K562 (cell line): Measurements from ENCODE around the gene INO80C. TPM values are rescaled to one million over a fixed set of nuclear protein-coding genes. Genes with fewer than 3 reads are reported as not detected.

ENCODE experiments used
- CEBPG ChIP-seq, 3 experiments: fragments of 200-800 bp in 1 of 3; sonication (Bioruptor generic) in 1 of 3; sonication (generic) in 1 of 3; formaldehyde crosslinking in 1 of 3; IDR thresholded peaks in 2 of 3; conservative IDR thresholded peaks in 1 of 3; 2 replicates each; pipeline versions ENCODE4 v1.6.1 to v1.8.0; 2016 to 2022; ENCODE audit warnings: missing compliant biosample characterization in 2 of 3, missing genetic modification characterization in 2 of 3, mild to moderate bottlenecking in 1 of 3, missing genetic modification reagents in 1 of 3
- IFI16 ChIP-seq: fragments of 250-450 bp; sonication (Bioruptor Pico); IDR thresholded peaks from 2 replicates; pipeline ENCODE4 v2.1.2; 2022; ENCODE audit warnings: mild to moderate bottlenecking, inconsistent platforms
- KLF10 ChIP-seq: fragments of 250-450 bp; sonication (Bioruptor Pico); IDR thresholded peaks from 2 replicates; pipeline ENCODE4 v1.6.1; 2021; ENCODE audit warnings: matching md5 sums
- MCM2 ChIP-seq: fragments of 450-650 bp; IDR thresholded peaks from 2 replicates; pipeline ENCODE4 v1.6.1; 2017; ENCODE audit warnings: low read depth, mild to moderate bottlenecking
- NCOA1 ChIP-seq: fragments of 450-650 bp; IDR thresholded peaks from 2 replicates; pipeline ENCODE4 v1.6.1; 2016; ENCODE audit warnings: low read depth
- NCOR1 ChIP-seq: fragments of 450-650 bp; IDR thresholded peaks from 2 replicates; pipeline ENCODE4 v1.6.1; 2016; ENCODE audit warnings: mild to moderate bottlenecking, moderate library complexity
- NFYB ChIP-seq: IDR thresholded peaks from 2 replicates; pipeline ENCODE4 v1.6.1; 2011; ENCODE audit warnings: mild to moderate bottlenecking, moderate library complexity; ENCODE audit not compliant: insufficient read length; ENCODE audit errors: extremely low read depth
- PURB ChIP-seq: sonication (generic); formaldehyde crosslinking; IDR thresholded peaks from 2 replicates; pipeline ENCODE4 v1.9.0; 2021; ENCODE audit warnings: low read depth, mild to moderate bottlenecking, missing genetic modification reagents
- RBM25 ChIP-seq: fragments of 200-400 bp; formaldehyde crosslinking; IDR thresholded peaks from 2 replicates; pipeline ENCODE4 v1.6.1; 2018; ENCODE audit warnings: low read length, low read depth, moderate library complexity; ENCODE audit not compliant: severe bottlenecking
- TCF3 ChIP-seq: sonication (generic); formaldehyde crosslinking; IDR thresholded peaks from 2 replicates; pipeline ENCODE4 v1.4.0; 2020; ENCODE audit warnings: mild to moderate bottlenecking, missing genetic modification reagents
- ZC3H11A ChIP-seq: IDR thresholded peaks from 2 replicates; pipeline ENCODE4 v1.6.1; 2012; ENCODE audit warnings: low read depth, low read length, improper control_type of control experiment
- ZNF436 ChIP-seq: fragments of 250-450, 450-650 bp; sonication (Bioruptor Pico); formaldehyde crosslinking; IDR thresholded peaks from 2 replicates; pipeline ENCODE4 v1.7.0; 2020; ENCODE audit warnings: mild to moderate bottlenecking
- polyA plus RNA-seq, 8 experiments: library from polyadenylated mRNA; depleted of rRNA in 4 of 8; stranded (reverse) in 5 of 8; unstranded in 3 of 8; fragments of >200 nt; fragmentation: Nextera tagmentation in 2 of 8; fragmentation: Illumina TruSeq in 1 of 8; extraction: Ambion mirVana in 2 of 8; extraction: Trizol in 1 of 8; gene quantifications; 2 replicates each; pipeline versions ENCODE4 v1.2.1 to v1.2.3, GENCODE V29; 2011 to 2014; ENCODE audit warnings: inconsistent platforms in 1 of 8, missing spikeins in 1 of 8
- total RNA-seq, 7 experiments: library from RNA; depleted of rRNA in 6 of 7; stranded (reverse); fragments of >200 nt in 6 of 7; fragmentation: Illumina TruSeq in 2 of 7; extraction: Trizol in 2 of 7; gene quantifications; 2 replicates each; pipeline versions ENCODE4 v1.2.1 to v1.2.3, GENCODE V29; 2011 to 2021; ENCODE audit warnings: low replicate concordance in 1 of 7
- TF ChIP-seq, protein P1 (sequence below), 2 experiments: IDR thresholded peaks; 2 replicates each; pipeline ENCODE4 v1.6.1; 2012; ENCODE audit warnings: improper control_type of control experiment in 2 of 2, low read depth in 2 of 2, low read length in 2 of 2, borderline replicate concordance in 1 of 2
- TF ChIP-seq, protein P2 (sequence below): sonication (generic); formaldehyde crosslinking; IDR thresholded peaks from 2 replicates; pipeline ENCODE4 v1.8.1; 2023; ENCODE audit warnings: mild to moderate bottlenecking, missing genetic modification reagents
- TF ChIP-seq, protein P3 (sequence below), 3 experiments: fragments of 200-800 bp in 1 of 3; sonication (Bioruptor generic) in 1 of 3; sonication (generic) in 1 of 3; formaldehyde crosslinking in 1 of 3; IDR thresholded peaks; 2 replicates each; pipeline versions ENCODE4 v1.6.1 to v1.8.0; 2016 to 2022; ENCODE audit warnings: mild to moderate bottlenecking in 2 of 3, missing compliant biosample characterization in 2 of 3, missing genetic modification characterization in 2 of 3, missing genetic modification reagents in 1 of 3
- TF ChIP-seq, protein P4 (sequence below): IDR thresholded peaks from 2 replicates; pipeline ENCODE4 v1.6.1; 2011; ENCODE audit warnings: borderline replicate concordance, low read depth, mild to moderate bottlenecking, moderate library complexity, low read length; ENCODE audit not compliant: insufficient read depth, poor library complexity, severe bottlenecking

INO80C gene
- total and polyA plus RNA-seq, 9 of the 15 experiments (the other 6 are each of a cell fraction or from before 2014, with no cell fraction given), result 14.3 to 53.3 (median 46.6) TPM

DNA sequence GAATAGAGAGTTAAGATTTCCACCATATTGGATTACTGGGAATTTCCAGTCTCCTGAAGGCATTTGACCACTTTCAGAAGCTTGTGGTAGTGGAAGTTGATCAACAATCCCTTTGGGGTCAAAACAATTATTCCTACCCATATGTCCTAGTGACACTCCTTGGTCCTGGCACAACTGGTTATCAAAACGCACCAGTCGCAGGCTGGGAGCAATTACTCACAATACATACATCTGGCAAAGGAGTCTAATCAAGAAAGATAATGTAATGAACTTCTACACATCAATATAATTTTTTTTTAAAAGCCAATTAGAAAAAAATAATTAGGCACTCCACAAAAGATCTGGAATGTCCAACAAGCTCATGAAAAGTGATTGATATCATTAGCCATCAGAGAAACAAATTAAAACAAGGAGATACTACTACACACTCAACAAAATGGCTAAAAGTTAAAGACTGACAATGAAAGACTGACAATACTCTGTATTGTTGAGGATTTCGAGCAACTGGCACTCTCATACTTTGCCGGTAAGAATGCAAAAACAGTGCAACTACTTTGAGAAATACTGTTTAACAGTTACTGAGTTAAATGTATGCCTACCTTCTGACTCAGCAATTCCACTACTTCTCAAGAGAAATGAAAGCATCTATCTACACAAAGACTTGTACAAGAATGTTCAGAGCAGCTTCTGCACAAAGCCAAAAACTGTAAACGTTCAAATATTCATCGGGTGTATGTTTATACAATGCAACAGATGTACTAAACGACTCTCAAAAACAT lies 2.0 kb downstream of the INO80C start (continued):
- no peak for TF ChIP-seq ZC3H11A
- peak; percentile 47; the same call in 1 of the 2 replicates for TF ChIP-seq TCF3 (CRISPR knock-in tag)
- TF ChIP-seq, protein P1, sequence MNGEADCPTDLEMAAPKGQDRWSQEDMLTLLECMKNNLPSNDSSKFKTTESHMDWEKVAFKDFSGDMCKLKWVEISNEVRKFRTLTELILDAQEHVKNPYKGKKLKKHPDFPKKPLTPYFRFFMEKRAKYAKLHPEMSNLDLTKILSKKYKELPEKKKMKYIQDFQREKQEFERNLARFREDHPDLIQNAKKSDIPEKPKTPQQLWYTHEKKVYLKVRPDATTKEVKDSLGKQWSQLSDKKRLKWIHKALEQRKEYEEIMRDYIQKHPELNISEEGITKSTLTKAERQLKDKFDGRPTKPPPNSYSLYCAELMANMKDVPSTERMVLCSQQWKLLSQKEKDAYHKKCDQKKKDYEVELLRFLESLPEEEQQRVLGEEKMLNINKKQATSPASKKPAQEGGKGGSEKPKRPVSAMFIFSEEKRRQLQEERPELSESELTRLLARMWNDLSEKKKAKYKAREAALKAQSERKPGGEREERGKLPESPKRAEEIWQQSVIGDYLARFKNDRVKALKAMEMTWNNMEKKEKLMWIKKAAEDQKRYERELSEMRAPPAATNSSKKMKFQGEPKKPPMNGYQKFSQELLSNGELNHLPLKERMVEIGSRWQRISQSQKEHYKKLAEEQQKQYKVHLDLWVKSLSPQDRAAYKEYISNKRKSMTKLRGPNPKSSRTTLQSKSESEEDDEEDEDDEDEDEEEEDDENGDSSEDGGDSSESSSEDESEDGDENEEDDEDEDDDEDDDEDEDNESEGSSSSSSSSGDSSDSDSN (IDR thresholded peaks at IDR 0.05; ENCODE audit: borderline replicate concordance in 1 of 2, low read depth in 2 of 2, low read length in 2 of 2), result no peak
- TF ChIP-seq, protein P2, sequence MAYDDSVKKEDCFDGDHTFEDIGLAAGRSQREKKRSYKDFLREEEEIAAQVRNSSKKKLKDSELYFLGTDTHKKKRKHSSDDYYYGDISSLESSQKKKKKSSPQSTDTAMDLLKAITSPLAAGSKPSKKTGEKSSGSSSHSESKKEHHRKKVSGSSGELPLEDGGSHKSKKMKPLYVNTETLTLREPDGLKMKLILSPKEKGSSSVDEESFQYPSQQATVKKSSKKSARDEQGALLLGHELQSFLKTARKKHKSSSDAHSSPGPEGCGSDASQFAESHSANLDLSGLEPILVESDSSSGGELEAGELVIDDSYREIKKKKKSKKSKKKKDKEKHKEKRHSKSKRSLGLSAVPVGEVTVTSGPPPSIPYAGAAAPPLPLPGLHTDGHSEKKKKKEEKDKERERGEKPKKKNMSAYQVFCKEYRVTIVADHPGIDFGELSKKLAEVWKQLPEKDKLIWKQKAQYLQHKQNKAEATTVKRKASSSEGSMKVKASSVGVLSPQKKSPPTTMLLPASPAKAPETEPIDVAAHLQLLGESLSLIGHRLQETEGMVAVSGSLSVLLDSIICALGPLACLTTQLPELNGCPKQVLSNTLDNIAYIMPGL (CRISPR knock-in tag), result no peak
- no peak for TF ChIP-seq NCOA1
- no peak for TF ChIP-seq ZNF436 (CRISPR knock-in tag)
- TF ChIP-seq, protein P3, sequence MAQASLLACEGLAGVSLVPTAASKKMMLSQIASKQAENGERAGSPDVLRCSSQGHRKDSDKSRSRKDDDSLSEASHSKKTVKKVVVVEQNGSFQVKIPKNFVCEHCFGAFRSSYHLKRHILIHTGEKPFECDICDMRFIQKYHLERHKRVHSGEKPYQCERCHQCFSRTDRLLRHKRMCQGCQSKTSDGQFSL (CRISPR knock-in tag; IDR thresholded peaks at IDR 0.05), result no peak
- TF ChIP-seq, protein P3 (tag; IDR thresholded peaks at IDR 0.05), result no peak
- no peak for TF ChIP-seq IFI16
- TF ChIP-seq NCOR1, result no peak
- TF ChIP-seq MCM2, result no peak
- TF ChIP-seq RBM25, result no peak
- no peak for TF ChIP-seq PURB (CRISPR knock-in tag)
- TF ChIP-seq, protein P4, sequence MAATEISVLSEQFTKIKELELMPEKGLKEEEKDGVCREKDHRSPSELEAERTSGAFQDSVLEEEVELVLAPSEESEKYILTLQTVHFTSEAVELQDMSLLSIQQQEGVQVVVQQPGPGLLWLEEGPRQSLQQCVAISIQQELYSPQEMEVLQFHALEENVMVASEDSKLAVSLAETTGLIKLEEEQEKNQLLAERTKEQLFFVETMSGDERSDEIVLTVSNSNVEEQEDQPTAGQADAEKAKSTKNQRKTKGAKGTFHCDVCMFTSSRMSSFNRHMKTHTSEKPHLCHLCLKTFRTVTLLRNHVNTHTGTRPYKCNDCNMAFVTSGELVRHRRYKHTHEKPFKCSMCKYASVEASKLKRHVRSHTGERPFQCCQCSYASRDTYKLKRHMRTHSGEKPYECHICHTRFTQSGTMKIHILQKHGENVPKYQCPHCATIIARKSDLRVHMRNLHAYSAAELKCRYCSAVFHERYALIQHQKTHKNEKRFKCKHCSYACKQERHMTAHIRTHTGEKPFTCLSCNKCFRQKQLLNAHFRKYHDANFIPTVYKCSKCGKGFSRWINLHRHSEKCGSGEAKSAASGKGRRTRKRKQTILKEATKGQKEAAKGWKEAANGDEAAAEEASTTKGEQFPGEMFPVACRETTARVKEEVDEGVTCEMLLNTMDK, result no peak
- TF ChIP-seq NFYB, result no peak
- no peak for TF ChIP-seq CEBPG (CRISPR knock-in tag; IDR thresholded peaks at IDR 0.05)
- no peak for TF ChIP-seq CEBPG (tag; conservative IDR thresholded peaks at IDR 0.05 in 1 of 2, IDR thresholded peaks at IDR 0.05 in 1 of 2)
- TF ChIP-seq KLF10 (CRISPR knock-in tag), result no peak
